Measurements from ENCODE around the gene TMC2.

DNA sequence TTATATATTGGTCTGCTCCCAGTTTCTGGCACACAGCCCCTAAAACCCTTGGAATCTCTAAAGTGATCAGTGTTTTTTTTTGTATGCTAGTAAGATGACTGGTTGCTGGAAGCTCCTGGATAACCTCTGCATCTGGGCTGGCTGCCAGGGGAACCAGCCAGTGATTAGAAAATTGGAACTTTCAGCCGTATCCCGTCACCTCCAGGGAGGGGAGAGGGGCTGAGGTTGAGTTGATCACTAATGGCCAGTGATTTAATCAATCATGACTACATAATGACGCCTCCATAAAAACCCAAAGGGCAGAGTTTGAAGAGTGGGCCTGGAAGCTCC, 68.1 kb downstream of the TMC2 start:
- TF ChIP-seq EZH2 (IDR thresholded peaks at IDR 0.05; ENCODE audit: borderline replicate concordance, low read depth, low read length, poor library complexity, severe bottlenecking) (no peak), CTCF (conservative IDR thresholded peaks at IDR 0.05; ENCODE audit: low read depth, low read length) (no peak)

Data from A673 (cell line).